Panc1 (cell line): Measurements from ENCODE around the gene ACTBL2. TPM values are rescaled to one million over a fixed set of nuclear protein-coding genes. Genes with fewer than 3 reads are reported as not detected.

Experiments used
- ATAC-seq: fragments of 200-7000 bp; cut with Tn5 transposase; 2 replicates; pipeline ENCODE4 v1.9.1; 2020; ENCODE audit warnings: mild to moderate bottlenecking, moderate library complexity
- BruUV-seq: library from RNA; stranded (reverse); fragments of 400-500 nt; replicated peaks from 2 replicates; lab custom pipeline; 2021; lab: Mats Ljungman, UMichigan
- CTCF ChIA-PET: fragments of 300-600 bp; sonication (Branson Sonifier 250); formaldehyde crosslinking; loops from one replicate; lab custom pipeline; 2022; ENCODE audit warnings: antibody characterized with exemption; lab: Charles Lee
- POLR2A ChIA-PET: fragments of 300-600 bp; sonication (Branson Sonifier 250); formaldehyde crosslinking; loops from one replicate; lab custom pipeline; 2022; ENCODE audit warnings: antibody characterized with exemption; lab: Charles Lee
- DNase-seq: peaks from one replicate; pipeline ENCODE4 v3.0.0-alpha.2; 2010; ENCODE audit warnings: low read depth, low spot score
- H3K27ac ChIP-seq: 2 replicates; pipeline ENCODE4 v1.5.1; 2011; ENCODE audit warnings: mild to moderate bottlenecking, low read length, inconsistent platforms
- H3K27me3 ChIP-seq: fragments of 200-500 bp; sonication (Bioruptor generic); 2 replicates; pipeline ENCODE4 v1.6.0; 2014; ENCODE audit warnings: low read length, inconsistent platforms; ENCODE audit not compliant: control insufficient read depth, insufficient read depth
- H3K36me3 ChIP-seq: fragments of 200-500 bp; sonication (Bioruptor generic); 2 replicates; pipeline ENCODE4 v1.5.1; 2014; ENCODE audit warnings: inconsistent platforms, mild to moderate bottlenecking, low read length, moderate library complexity; ENCODE audit not compliant: control insufficient read depth, insufficient read depth
- H3K4me1 ChIP-seq: 2 replicates; pipeline ENCODE4 v1.5.1; 2011; ENCODE audit warnings: inconsistent platforms, mild to moderate bottlenecking, low read length, moderate library complexity; ENCODE audit not compliant: control insufficient read depth, insufficient read depth
- H3K4me3 ChIP-seq, 2 experiments: 2 replicates each; pipeline ENCODE4 v1.5.1; 2011 to 2012; ENCODE audit warnings: low read depth in 2 of 2, low read length in 2 of 2, mild to moderate bottlenecking in 2 of 2, inconsistent platforms in 1 of 2, moderate library complexity in 1 of 2
- H3K9me3 ChIP-seq: fragments of 200-500 bp; sonication (Bioruptor generic); 2 replicates; pipeline ENCODE4 v1.5.1; 2014; ENCODE audit warnings: low read depth, mild to moderate bottlenecking, inconsistent platforms, low read length, moderate library complexity; ENCODE audit not compliant: control insufficient read depth, insufficient read depth
- POLR2AphosphoS5 ChIP-seq: IDR thresholded peaks from 2 replicates; pipeline ENCODE4 v1.6.1; 2012; ENCODE audit warnings: mild to moderate bottlenecking, low read depth, low read length, moderate library complexity
- SIN3A ChIP-seq: IDR thresholded peaks from 2 replicates; pipeline ENCODE4 v1.6.1; 2012; ENCODE audit warnings: low read depth, mild to moderate bottlenecking, low read length, moderate library complexity, borderline replicate concordance; ENCODE audit not compliant: insufficient read depth
- TCF7L2 ChIP-seq: IDR thresholded peaks from 2 replicates; pipeline ENCODE4 v1.6.1; 2011; ENCODE audit warnings: mild to moderate bottlenecking, low read depth, low read length, inconsistent platforms
- in situ Hi-C: cut with HindIII; loops from 2 replicates; pipeline ENCODE4 v1.10.0; 2016; ENCODE audit warnings: low sequenced_read_pairs, low pct_unique_long_range_greater_than_20kb
- intact Hi-C: fragments of 100-400 bp; cut with micrococcal nuclease; formaldehyde crosslinking; loops from one replicate; pipeline ENCODE4 v1.10.0; 2022; ENCODE audit not compliant: unreplicated experiment
- total RNA-seq: library from RNA; stranded (reverse); gene quantifications from one replicate; pipeline ENCODE4 v1.2.1, GENCODE V29; 2021; ENCODE audit not compliant: unreplicated experiment
- TF ChIP-seq, protein P1 (sequence below): fragments of 450-650 bp; IDR thresholded peaks from 2 replicates; pipeline ENCODE4 v1.5.1; 2017; ENCODE audit warnings: mild to moderate bottlenecking
- TF ChIP-seq, protein P2 (sequence below), 2 experiments: IDR thresholded peaks; 2 replicates each; pipeline ENCODE4 v1.6.1; 2011 to 2012; ENCODE audit warnings: low read depth in 2 of 2, control low read depth in 1 of 2, low read length in 1 of 2, mild to moderate bottlenecking in 1 of 2, moderate library complexity in 1 of 2; ENCODE audit not compliant: insufficient read depth in 1 of 2

Gene ACTBL2
- total RNA-seq, 1 experiment from 2014 or later = not detected

DNA sequence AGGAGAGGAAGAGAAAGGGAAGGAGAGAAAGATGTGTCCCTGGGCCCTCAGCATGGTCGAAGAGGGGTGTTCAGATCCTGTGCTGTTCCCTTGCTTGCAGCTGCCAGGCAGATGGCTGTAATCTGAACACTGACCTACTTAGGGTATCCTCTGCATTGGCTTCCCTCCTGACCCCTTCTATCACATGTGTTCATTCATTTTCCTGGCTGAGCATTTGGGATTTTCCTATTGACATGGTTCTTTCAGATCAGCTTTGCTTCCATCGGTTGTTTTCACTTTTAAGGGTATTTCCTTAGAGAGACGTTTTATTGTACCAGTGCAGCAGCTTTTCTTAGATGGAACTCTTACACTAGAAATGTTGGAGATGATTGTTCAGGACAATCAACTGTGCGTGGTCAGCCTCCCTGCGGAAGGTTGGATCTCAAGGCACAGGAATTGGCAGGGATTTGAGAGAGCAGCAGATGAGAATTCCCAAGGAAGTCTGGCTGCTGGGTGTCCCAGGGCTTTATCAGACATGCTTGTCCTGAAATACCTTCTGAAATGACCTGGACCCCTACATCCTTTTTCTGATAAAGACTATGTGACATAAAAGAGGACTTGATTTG lies 26.0 kb downstream of the ACTBL2 start:
- no peak overlapping the region for H3K4me3 ChIP-seq
- CTCF ChIA-PET = no interaction called here
- intact Hi-C loops (no loop called here), in situ Hi-C loops (no loop called here)
- POLR2A ChIA-PET = interaction anchor here (0.6 kb wide), 1 partner anchor 99 kb away, joined by 6 read pairs; no protein-coding TSS in a partner anchor
- TF ChIP-seq TCF7L2 = no peak
- TF ChIP-seq SIN3A = no peak
- TF ChIP-seq, protein P1, sequence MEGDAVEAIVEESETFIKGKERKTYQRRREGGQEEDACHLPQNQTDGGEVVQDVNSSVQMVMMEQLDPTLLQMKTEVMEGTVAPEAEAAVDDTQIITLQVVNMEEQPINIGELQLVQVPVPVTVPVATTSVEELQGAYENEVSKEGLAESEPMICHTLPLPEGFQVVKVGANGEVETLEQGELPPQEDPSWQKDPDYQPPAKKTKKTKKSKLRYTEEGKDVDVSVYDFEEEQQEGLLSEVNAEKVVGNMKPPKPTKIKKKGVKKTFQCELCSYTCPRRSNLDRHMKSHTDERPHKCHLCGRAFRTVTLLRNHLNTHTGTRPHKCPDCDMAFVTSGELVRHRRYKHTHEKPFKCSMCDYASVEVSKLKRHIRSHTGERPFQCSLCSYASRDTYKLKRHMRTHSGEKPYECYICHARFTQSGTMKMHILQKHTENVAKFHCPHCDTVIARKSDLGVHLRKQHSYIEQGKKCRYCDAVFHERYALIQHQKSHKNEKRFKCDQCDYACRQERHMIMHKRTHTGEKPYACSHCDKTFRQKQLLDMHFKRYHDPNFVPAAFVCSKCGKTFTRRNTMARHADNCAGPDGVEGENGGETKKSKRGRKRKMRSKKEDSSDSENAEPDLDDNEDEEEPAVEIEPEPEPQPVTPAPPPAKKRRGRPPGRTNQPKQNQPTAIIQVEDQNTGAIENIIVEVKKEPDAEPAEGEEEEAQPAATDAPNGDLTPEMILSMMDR = no peak
- TF ChIP-seq, protein P2, sequence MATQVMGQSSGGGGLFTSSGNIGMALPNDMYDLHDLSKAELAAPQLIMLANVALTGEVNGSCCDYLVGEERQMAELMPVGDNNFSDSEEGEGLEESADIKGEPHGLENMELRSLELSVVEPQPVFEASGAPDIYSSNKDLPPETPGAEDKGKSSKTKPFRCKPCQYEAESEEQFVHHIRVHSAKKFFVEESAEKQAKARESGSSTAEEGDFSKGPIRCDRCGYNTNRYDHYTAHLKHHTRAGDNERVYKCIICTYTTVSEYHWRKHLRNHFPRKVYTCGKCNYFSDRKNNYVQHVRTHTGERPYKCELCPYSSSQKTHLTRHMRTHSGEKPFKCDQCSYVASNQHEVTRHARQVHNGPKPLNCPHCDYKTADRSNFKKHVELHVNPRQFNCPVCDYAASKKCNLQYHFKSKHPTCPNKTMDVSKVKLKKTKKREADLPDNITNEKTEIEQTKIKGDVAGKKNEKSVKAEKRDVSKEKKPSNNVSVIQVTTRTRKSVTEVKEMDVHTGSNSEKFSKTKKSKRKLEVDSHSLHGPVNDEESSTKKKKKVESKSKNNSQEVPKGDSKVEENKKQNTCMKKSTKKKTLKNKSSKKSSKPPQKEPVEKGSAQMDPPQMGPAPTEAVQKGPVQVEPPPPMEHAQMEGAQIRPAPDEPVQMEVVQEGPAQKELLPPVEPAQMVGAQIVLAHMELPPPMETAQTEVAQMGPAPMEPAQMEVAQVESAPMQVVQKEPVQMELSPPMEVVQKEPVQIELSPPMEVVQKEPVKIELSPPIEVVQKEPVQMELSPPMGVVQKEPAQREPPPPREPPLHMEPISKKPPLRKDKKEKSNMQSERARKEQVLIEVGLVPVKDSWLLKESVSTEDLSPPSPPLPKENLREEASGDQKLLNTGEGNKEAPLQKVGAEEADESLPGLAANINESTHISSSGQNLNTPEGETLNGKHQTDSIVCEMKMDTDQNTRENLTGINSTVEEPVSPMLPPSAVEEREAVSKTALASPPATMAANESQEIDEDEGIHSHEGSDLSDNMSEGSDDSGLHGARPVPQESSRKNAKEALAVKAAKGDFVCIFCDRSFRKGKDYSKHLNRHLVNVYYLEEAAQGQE (IDR thresholded peaks at IDR 0.05; ENCODE audit: insufficient read depth in 1 of 2, low read depth in 2 of 2, low read length in 1 of 2) = no peak
- TF ChIP-seq POLR2AphosphoS5 = no peak
- no peaks in the 10 kb centered on the region for H3K9me3 ChIP-seq
- no peaks in the 10 kb centered on the region for H3K36me3 ChIP-seq
- no peak for DNase-seq
- no peak; the same call in 1 of the 2 replicates for ATAC-seq
- no peaks in the 10 kb centered on the region for H3K27me3 ChIP-seq
- no TSS peak for BruUV-seq
- H3K27ac ChIP-seq = peak overlapping the region; percentile 8; the same call in 1 of the 2 replicates
- H3K4me1 ChIP-seq = no peaks in the 10 kb centered on the region

- DNase-seq (no peak), ATAC-seq (no peak)
- Histone ChIP-seq H3K27me3 (no peaks in the 10 kb centered on the region), H3K4me3 (no peak overlapping the region), H3K36me3 (no peaks in the 10 kb centered on the region), H3K9me3 (no peaks in the 10 kb centered on the region), H3K4me1 (no peaks in the 10 kb centered on the region), H3K27ac (peak overlapping the region; percentile 8; the same call in 1 of the 2 replicates)
- in situ Hi-C loops = no loop called here
- TF ChIP-seq, protein P1 = no peak
- TF ChIP-seq TCF7L2 = no peak
- no peak for TF ChIP-seq SIN3A
- TF ChIP-seq, protein P2 (IDR thresholded peaks at IDR 0.05; ENCODE audit: insufficient read depth in 1 of 2, low read depth in 2 of 2, low read length in 1 of 2) = no peak
- TF ChIP-seq POLR2AphosphoS5 = no peak
- intact Hi-C loops = no loop called here
- ChIA-PET POLR2A (interaction anchor here (0.6 kb wide), 1 partner anchor 100 kb away, joined by 6 read pairs; no protein-coding TSS in a partner anchor), CTCF (no interaction called here)
- no TSS peak for BruUV-seq
Measured at GRCh38 chr5:57455511-57456455, 26.8 kb downstream of the ACTBL2 start.
